ENCODE results near the gene DOCK10.
"Not testable (repeated sequence)": the region's sequence is repeated elsewhere in the genome, so short reads cannot be mapped to it uniquely, and the experiment has no call there.

The DOCK10 gene

GRCh38 chr2:224941960-224942359 lies 100.3 kb downstream of the DOCK10 start:
- FAIRE-seq = no peak

- no peak for FAIRE-seq
Observed at GRCh38 chr2:224940618-224941017, 101.7 kb downstream of the DOCK10 start.

GRCh38 chr2:224938651-224939182 lies 103.6 kb downstream of the DOCK10 start:
- no peak for FAIRE-seq

GRCh38 chr2:224937887-224938286 lies 104.4 kb downstream of the DOCK10 start:
- FAIRE-seq = no peak

GRCh38 chr2:224934526-224935188 lies 107.6 kb downstream of the DOCK10 start:
- no peak for FAIRE-seq

- no peak for FAIRE-seq
Observed at GRCh38 chr2:224933431-224933830, 108.8 kb downstream of the DOCK10 start.

GRCh38 chr2:224932522-224932921 lies 109.7 kb downstream of the DOCK10 start:
- no peak for FAIRE-seq

GRCh38 chr2:224931956-224932355 lies 110.3 kb downstream of the DOCK10 start:
- FAIRE-seq = no peak

GRCh38 chr2:224930990-224931389 lies 111.3 kb downstream of the DOCK10 start:
- no peak for FAIRE-seq

GRCh38 chr2:224930124-224930523 lies 112.1 kb downstream of the DOCK10 start:
- FAIRE-seq = no peak

GRCh38 chr2:224929512-224929911 lies 112.8 kb downstream of the DOCK10 start:
- no peak for FAIRE-seq

- FAIRE-seq = no peak
Observed at GRCh38 chr2:224927646-224928173, 114.6 kb downstream of the DOCK10 start.

GRCh38 chr2:224927011-224927410 lies 115.3 kb downstream of the DOCK10 start:
- no peak for FAIRE-seq

GRCh38 chr2:224925810-224926100 lies 116.5 kb downstream of the DOCK10 start:
- no peak for FAIRE-seq

GRCh38 chr2:224925061-224925809 lies 117.0 kb downstream of the DOCK10 start:
- FAIRE-seq = no peak

GRCh38 chr2:224924631-224925030 lies 117.6 kb downstream of the DOCK10 start:
- no peak for FAIRE-seq

GRCh38 chr2:224922142-224922727 lies 120.0 kb downstream of the DOCK10 start:
- no peak for FAIRE-seq

- no peak for FAIRE-seq
Observed at GRCh38 chr2:224919472-224920110, 122.7 kb downstream of the DOCK10 start.

GRCh38 chr2:224918626-224919471 lies 123.4 kb downstream of the DOCK10 start:
- FAIRE-seq = no peak

GRCh38 chr2:224917246-224917645 lies 125.0 kb downstream of the DOCK10 start:
- not testable (repeated sequence) for FAIRE-seq

GRCh38 chr2:224915136-224915535 lies 127.1 kb downstream of the DOCK10 start:
- FAIRE-seq = no peak

- FAIRE-seq = no peak
Observed at GRCh38 chr2:224910574-224910925, 131.7 kb downstream of the DOCK10 start.

All from A204.1 (cell line).